A549 (cell line): Measurements from ENCODE around the gene BMERB1. TPM values are rescaled to one million over a fixed set of nuclear protein-coding genes. Genes with fewer than 3 reads are reported as not detected.
"Not testable (repeated sequence)": the region's sequence is repeated elsewhere in the genome, so short reads cannot be mapped to it uniquely, and the experiment has no call there.

Source experiments
- ATAC-seq, 2 experiments: fragments of 200-7000 bp in 1 of 2; fragments of >200 bp in 1 of 2; cut with Nextera tagmentation in 1 of 2; cut with Tn5 transposase in 1 of 2; 3 replicates each; pipeline versions ENCODE4 v1.8.0 to v1.9.1; 2018 to 2020; ENCODE audit warnings: mild to moderate bottlenecking in 1 of 2, moderate library complexity in 1 of 2
- CTCF ChIA-PET: fragments of 300-600 bp; sonication (Branson Sonifier 250); formaldehyde crosslinking; extraction: SDS; loops from one replicate; lab custom pipeline; 2021; ENCODE audit warnings: antibody characterized with exemption, inconsistent platforms; lab: Yijun Ruan, JAX
- POLR2A ChIA-PET: fragments of 350-600 bp; formaldehyde crosslinking; extraction: SDS; loops from one replicate; lab custom pipeline; 2021; ENCODE audit warnings: antibody characterized with exemption, inconsistent platforms; lab: Yijun Ruan, JAX
- DNase-seq, 2 experiments: peaks; one replicate each; pipeline versions ENCODE4 v3.0.0 to v3.0.0-alpha.2; 2011 to 2016; ENCODE audit warnings: low read depth in 1 of 2, low spot score in 1 of 2
- FAIRE-seq: peaks from 2 replicates; lab custom pipeline; 2011; peaks lifted over from hg19 to GRCh38; lab: Jason Lieb, UNC
- H3K27ac ChIP-seq, 2 experiments: fragments of >200 bp; sonication (Bioruptor Twin); formaldehyde crosslinking; 3 replicates each; pipeline ENCODE4 v1.5.1; 2016 to 2017
- H3K4me1 ChIP-seq: fragments of >200 bp; sonication (Bioruptor Twin); formaldehyde crosslinking; 3 replicates; pipeline ENCODE4 v1.6.1; 2016
- H3K4me2 ChIP-seq: fragments of >200 bp; sonication (Bioruptor Twin); formaldehyde crosslinking; 3 replicates; pipeline ENCODE4 v1.6.1; 2016
- H3K4me3 ChIP-seq: fragments of >200 bp; sonication (Bioruptor Twin); formaldehyde crosslinking; 3 replicates; pipeline ENCODE4 v1.5.1; 2016
- H3K9me3 ChIP-seq: fragments of >200 bp; sonication (Bioruptor Twin); formaldehyde crosslinking; 3 replicates; pipeline ENCODE4 v1.6.1; 2016
- CBX8 ChIP-seq: fragments of 200-600 bp; sonication (generic); IDR thresholded peaks from 2 replicates; pipeline ENCODE4 v1.6.1; 2016
- CHD2 ChIP-seq: fragments of 150-350 bp; IDR thresholded peaks from 2 replicates; pipeline ENCODE4 v1.6.1; 2014; ENCODE audit warnings: low read length; ENCODE audit not compliant: partially characterized antibody
- E2F6 ChIP-seq: IDR thresholded peaks from 2 replicates; pipeline ENCODE4 v1.6.1; 2012; ENCODE audit warnings: low read depth, borderline replicate concordance
- ESRRA ChIP-seq: fragments of 150-350 bp; IDR thresholded peaks from 2 replicates; pipeline ENCODE4 v1.6.1; 2014; ENCODE audit warnings: mild to moderate bottlenecking, low read length, borderline replicate concordance
- FOSB ChIP-seq: fragments of 250-450 bp; sonication (Bioruptor Pico); IDR thresholded peaks from 2 replicates; pipeline ENCODE4 v1.5.0; 2020; ENCODE audit warnings: mild to moderate bottlenecking, moderate library complexity
- GATA3 ChIP-seq: IDR thresholded peaks from 2 replicates; pipeline ENCODE4 v1.6.1; 2012; ENCODE audit warnings: borderline replicate concordance
- HOXB5 ChIP-seq: fragments of 250-450 bp; sonication (Bioruptor Pico); IDR thresholded peaks from 2 replicates; pipeline ENCODE4 v1.5.0; 2020; ENCODE audit warnings: mild to moderate bottlenecking, moderate library complexity
- JUN ChIP-seq, 2 experiments: fragments of >200 bp; sonication (Bioruptor Twin); formaldehyde crosslinking; IDR thresholded peaks; 2 replicates in 1 of 2; 3 replicates in 1 of 2; pipeline ENCODE4 v1.6.1; 2016 to 2017
- JUNB ChIP-seq: fragments of >200 bp; sonication (Bioruptor Twin); formaldehyde crosslinking; IDR thresholded peaks from 2 replicates; pipeline ENCODE4 v1.6.1; 2016
- MAFK ChIP-seq: fragments of 450-650 bp; IDR thresholded peaks from 2 replicates; pipeline ENCODE4 v1.6.1; 2014; ENCODE audit not compliant: partially characterized antibody
- NPAS2 ChIP-seq: fragments of 250-450 bp; sonication (Bioruptor Pico); IDR thresholded peaks from 2 replicates; pipeline ENCODE4 v1.8.0; 2022; ENCODE audit warnings: mild to moderate bottlenecking, moderate library complexity, borderline replicate concordance
- PHF8 ChIP-seq: fragments of 200-600 bp; sonication (generic); IDR thresholded peaks from 2 replicates; pipeline ENCODE4 v1.6.1; 2016; ENCODE audit warnings: low read depth, mild to moderate bottlenecking, antibody characterized with exemption, moderate library complexity, borderline replicate concordance
- POLR2A ChIP-seq: IDR thresholded peaks from 2 replicates; pipeline ENCODE4 v1.6.1; 2012; ENCODE audit warnings: mild to moderate bottlenecking, low read length
- RFX5 ChIP-seq: fragments of 450-650 bp; IDR thresholded peaks from 2 replicates; pipeline ENCODE4 v1.7.1; 2014; ENCODE audit warnings: antibody characterized with exemption, mild to moderate bottlenecking, moderate library complexity
- RNF2 ChIP-seq: fragments of 200-600 bp; sonication (generic); IDR thresholded peaks from 2 replicates; pipeline ENCODE4 v1.6.1; 2016; ENCODE audit warnings: low read depth, mild to moderate bottlenecking, antibody characterized with exemption, moderate library complexity, borderline replicate concordance
- SMC3 ChIP-seq: fragments of >200 bp; sonication (Bioruptor Twin); formaldehyde crosslinking; IDR thresholded peaks from 3 replicates; pipeline ENCODE4 v1.6.1; 2018; ENCODE audit warnings: inconsistent platforms
- WGBS: methylation state at CpG from one replicate; pipeline ENCODE4 v1.1.6; 2017; ENCODE audit errors: missing lambda C conversion rate; 5-methylcytosine and 5-hydroxymethylcytosine counted together
- polyA plus RNA-seq, 4 experiments: library from polyadenylated mRNA; depleted of rRNA in 3 of 4; stranded (reverse); fragments of >200 nt; fragmentation: RNase III in 1 of 4; extraction: RNeasy Plus Mini Kit Qiagen cat#74134 plus additional on column Dnase treatment in 1 of 4; gene quantifications; 2 replicates in 3 of 4; 3 replicates in 1 of 4; pipeline ENCODE4 v1.2.3, GENCODE V29; 2011 to 2017
- TF ChIP-seq, protein P1 (sequence below): IDR thresholded peaks from 2 replicates; pipeline ENCODE4 v1.6.1; 2012

Gene BMERB1
- polyA plus RNA-seq, 2 of the 4 experiments (the other 2 are of a cell fraction), result 44.7 to 48.9 TPM

DNA sequence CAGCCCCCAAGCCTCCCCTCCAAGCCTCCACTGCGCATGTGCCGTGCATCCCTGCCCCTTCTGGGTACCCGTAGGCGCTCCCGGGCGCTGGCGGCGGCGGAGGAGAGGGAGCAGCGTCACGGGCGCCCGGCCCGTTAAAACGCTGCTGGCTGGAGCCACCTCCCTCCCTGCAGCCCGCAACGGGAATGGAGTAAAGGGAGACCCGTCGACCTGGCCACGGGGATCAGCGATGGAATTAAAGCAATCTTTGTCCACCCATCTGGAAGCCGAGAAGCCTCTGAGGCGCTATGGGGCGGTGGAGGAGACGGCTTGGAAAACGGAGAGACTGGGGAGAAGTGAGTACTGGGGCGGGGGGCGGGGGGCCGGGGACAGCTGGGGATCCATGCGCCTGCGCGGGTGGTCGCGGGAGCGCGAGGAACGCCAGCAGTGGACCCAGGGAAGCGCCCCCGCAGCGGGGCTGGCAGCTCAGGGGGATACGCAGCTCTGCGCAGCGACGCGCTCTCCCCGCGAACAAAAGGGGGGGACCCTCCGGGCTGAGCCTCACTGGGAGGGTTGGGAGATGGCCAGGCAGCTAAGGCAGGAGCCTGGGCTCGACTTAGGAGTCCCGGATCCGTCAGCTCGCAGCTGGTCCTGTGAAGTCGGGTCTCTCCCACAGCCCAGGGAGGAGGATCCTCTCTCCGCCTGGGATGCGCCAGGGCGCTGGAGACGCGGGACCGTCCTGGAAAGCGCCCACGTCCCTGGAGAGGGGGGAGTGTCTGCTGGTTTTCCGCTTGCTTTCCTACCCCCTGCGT, at the start of gene BMERB1 (continued):
- TF ChIP-seq E2F6 (no peak), MAFK (no peak), NPAS2 (CRISPR knock-in tag) (no peak), CHD2 (no peak), JUNB (no peak), RFX5 (no peak), GATA3 (no peak), RNF2 (no peak), SMC3 (no peak), ESRRA (no peak), FOSB (CRISPR knock-in tag) (no peak), HOXB5 (CRISPR knock-in tag) (no peak), CBX8 (no peak)

- FAIRE-seq, H3K4me2 ChIP-seq, DNase-seq, CTCF ChIA-PET, ATAC-seq, H3K4me3 ChIP-seq, POLR2A ChIA-PET, H3K4me1 ChIP-seq, H3K27ac ChIP-seq, H3K9me3 ChIP-seq: not testable (repeated sequence)
- 68% methylated on average over 6 of the region's 6 CpGs for WGBS
Observed at GRCh38 chr16:15388060-15388459, 46.3 kb upstream of the BMERB1 start.

DNA sequence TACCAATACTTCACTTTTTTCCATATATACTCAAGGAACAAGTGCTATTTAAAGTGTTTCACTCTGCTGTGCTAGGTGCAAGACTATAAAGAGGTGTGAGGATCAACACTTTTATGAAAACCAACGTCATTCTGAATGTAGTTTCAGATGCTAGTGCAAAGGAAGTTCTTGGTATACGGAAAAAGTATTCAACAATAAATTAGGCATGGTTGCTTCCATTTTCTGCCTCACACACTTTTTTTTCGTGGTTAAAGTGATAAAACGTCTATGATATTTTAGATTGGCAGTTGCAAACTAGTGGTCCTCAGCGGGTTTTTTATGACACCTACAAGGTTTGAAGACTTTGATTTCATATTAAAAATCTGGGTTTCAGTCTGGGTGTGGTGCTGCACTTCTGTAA, 44.5 kb upstream of the BMERB1 start:
- H3K4me1 ChIP-seq, DNase-seq, H3K4me2 ChIP-seq, FAIRE-seq, ATAC-seq, CTCF ChIA-PET, H3K27ac ChIP-seq, H3K9me3 ChIP-seq, H3K4me3 ChIP-seq, POLR2A ChIA-PET: not testable (repeated sequence)
- WGBS, result 84% methylated on average over 5 of the region's 5 CpGs

GRCh38 chr16:15393025-15393424, 41.4 kb upstream of the BMERB1 start:
- 80% methylated on average over 8 of the region's 8 CpGs for WGBS
- CTCF ChIA-PET, ATAC-seq, H3K4me2 ChIP-seq, H3K4me1 ChIP-seq, H3K9me3 ChIP-seq, H3K27ac ChIP-seq, DNase-seq, FAIRE-seq, H3K4me3 ChIP-seq, POLR2A ChIA-PET: not testable (repeated sequence)

GRCh38 chr16:15395631-15396508, 38.5 kb upstream of the BMERB1 start, which contains the start of gene MPV17L:
Gene MPV17L, plus strand, starts transcription at chr16:15395754. Its CDS starts 144 bp downstream, at chr16:15395898.
- peak within 1 kb of the TSS; percentile 66 for H3K4me3 ChIP-seq
- DNase-seq, result peak; percentile 38 to 56
- TF ChIP-seq, protein P1, sequence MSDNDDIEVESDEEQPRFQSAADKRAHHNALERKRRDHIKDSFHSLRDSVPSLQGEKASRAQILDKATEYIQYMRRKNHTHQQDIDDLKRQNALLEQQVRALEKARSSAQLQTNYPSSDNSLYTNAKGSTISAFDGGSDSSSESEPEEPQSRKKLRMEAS, result peak; percentile 79
- 0 out of 2 replicates have a peak, but pooled peaks have one; percentile 21 for TF ChIP-seq PHF8
- TF ChIP-seq POLR2A, result peak; percentile 37; the same call in 1 of the 2 replicates
- peak in 1 of 2 experiments; percentile 43; a peak in 1 of 5 replicates for TF ChIP-seq JUN (IDR thresholded peaks at IDR 0.05)
- TF ChIP-seq, all 56 proteins: peak for 4; not testable (repeated sequence) for 52

GRCh38 chr16:15396509-15396829, 37.9 kb upstream of the BMERB1 start:
- H3K4me1 ChIP-seq, CTCF ChIA-PET, FAIRE-seq, DNase-seq, POLR2A ChIA-PET, H3K9me3 ChIP-seq, ATAC-seq: not testable (repeated sequence)
- 93% methylated on average over 8 of the region's 8 CpGs for WGBS
- H3K4me3 ChIP-seq, result peak overlapping the region; percentile 66
- peak overlapping the region; percentile 96 for H3K4me2 ChIP-seq
- H3K27ac ChIP-seq, result peak overlapping the region; percentile 74 to 91; a peak in 5 of 6 replicates

More at GRCh38 chr16:15395631-15396508, 38.5 kb upstream of the BMERB1 start, which contains the start of gene MPV17L:
- H3K27ac ChIP-seq, result peak within 1 kb of the TSS; percentile 74 to 91
- peak; percentile 83 to 98 for ATAC-seq
- H3K4me1 ChIP-seq, FAIRE-seq, CTCF ChIA-PET, H3K9me3 ChIP-seq: not testable (repeated sequence)
- WGBS, result 15% methylated on average over 21 of the region's 79 CpGs
- POLR2A ChIA-PET, result interaction anchor here (0.6 to 0.7 kb wide), 3 partner anchors 35 to 56 kb away, joined by 3 to 5 read pairs (median 3); no protein-coding TSS in a partner anchor
- peak within 1 kb of the TSS; percentile 96 for H3K4me2 ChIP-seq
